GM12878 (cell line): ENCODE measurements around the gene CDC42EP3. TPM values are rescaled to one million over a fixed set of nuclear protein-coding genes. Genes with fewer than 3 reads are reported as not detected.

ENCODE experiments used
- ATAC-seq: fragments of 200-7000 bp; cut with Tn5 transposase; 3 replicates; pipeline ENCODE4 v1.9.1; 2020; ENCODE audit warnings: mild to moderate bottlenecking, moderate library complexity
- BruUV-seq: library from RNA; stranded (reverse); fragments of 400-500 nt; replicated peaks from 2 replicates; lab custom pipeline; 2021; lab: Mats Ljungman, UMichigan
- CTCF ChIA-PET: fragments of 300-600 bp; sonication (Branson Sonifier 250); formaldehyde crosslinking; extraction: SDS; loops from one replicate; lab custom pipeline; 2021; ENCODE audit warnings: inconsistent platforms; lab: Yijun Ruan, JAX
- POLR2A ChIA-PET: fragments of 350-600 bp; formaldehyde crosslinking; extraction: SDS; loops from one replicate; lab custom pipeline; 2021; ENCODE audit warnings: inconsistent platforms; lab: Charles Lee
- RAD21 ChIA-PET: fragments of 300-600 bp; sonication (Branson Sonifier 250); formaldehyde crosslinking; loops from one replicate; lab custom pipeline; 2023; ENCODE audit warnings: antibody characterized with exemption; ENCODE audit not compliant: unreplicated experiment; lab: Charles Lee
- SMC1A ChIA-PET: fragments of 300-600 bp; sonication (Branson Sonifier 250); formaldehyde crosslinking; loops from one replicate; lab custom pipeline; 2023; ENCODE audit not compliant: unreplicated experiment, uncharacterized antibody; lab: Charles Lee
- DNase-seq: peaks from one replicate; pipeline ENCODE4 v3.0.0-alpha.2; 2011; ENCODE audit warnings: low read depth, low spot score
- FAIRE-seq: peaks from 3 replicates; lab custom pipeline; 2011; peaks lifted over from hg19 to GRCh38; lab: Jason Lieb, UNC
- H2AFZ ChIP-seq: 2 replicates; pipeline ENCODE4 v1.6.0; 2011; ENCODE audit warnings: low read depth, low read length, control low read depth; ENCODE audit not compliant: control insufficient read depth
- H3K27ac ChIP-seq: 2 replicates; pipeline ENCODE4 v1.5.1; 2011; ENCODE audit warnings: control low read depth; ENCODE audit not compliant: control insufficient read depth, insufficient read depth
- H3K27me3 ChIP-seq, 2 experiments: replicated peaks in 1 of 2; 2 replicates each; pipeline versions ENCODE4 v1.6.0 to v1.6.1; 2011; ENCODE audit warnings: low read length in 1 of 2; ENCODE audit not compliant: control insufficient read depth in 2 of 2, insufficient read depth in 2 of 2
- H3K36me3 ChIP-seq, 2 experiments: 2 replicates each; pipeline ENCODE4 v1.5.1; 2011; ENCODE audit warnings: low read length in 1 of 2; ENCODE audit not compliant: control insufficient read depth in 2 of 2, insufficient read depth in 2 of 2
- H3K4me1 ChIP-seq: 2 replicates; pipeline ENCODE4 v1.6.1; 2011; ENCODE audit warnings: mild to moderate bottlenecking, low read length, moderate library complexity, mixed read lengths; ENCODE audit not compliant: control insufficient read depth, insufficient read depth
- H3K4me2 ChIP-seq: 2 replicates; pipeline ENCODE4 v1.6.0; 2011; ENCODE audit warnings: control low read depth; ENCODE audit not compliant: control insufficient read depth, insufficient read depth
- H3K4me3 ChIP-seq: fragments of 200-600 bp; sonication (generic); 2 replicates; pipeline ENCODE4 v1.5.1; 2016
- H3K79me2 ChIP-seq: 2 replicates; pipeline ENCODE4 v1.6.0; 2011; ENCODE audit warnings: low read length; ENCODE audit not compliant: control insufficient read depth, insufficient read depth
- H3K9ac ChIP-seq: 2 replicates; pipeline ENCODE4 v1.8.0; 2011; ENCODE audit warnings: low read length, control low read depth, mixed read lengths; ENCODE audit not compliant: control insufficient read depth, insufficient read depth
- H3K9me3 ChIP-seq: replicated peaks from 3 replicates; pipeline ENCODE4 v1.5.1; 2011; ENCODE audit warnings: mild to moderate bottlenecking, low read length; ENCODE audit not compliant: control insufficient read depth, insufficient read depth
- H4K20me1 ChIP-seq: 2 replicates; pipeline ENCODE4 v1.6.0; 2011; ENCODE audit not compliant: control insufficient read depth, insufficient read depth
- ASH2L ChIP-seq: fragments of 300-600, 200-600 bp; sonication (generic); IDR thresholded peaks from 2 replicates; pipeline ENCODE4 v1.6.1; 2017; ENCODE audit warnings: low read depth, mild to moderate bottlenecking, borderline replicate concordance
- BHLHE40 ChIP-seq, 2 experiments: fragments of 450-650 bp in 1 of 2; IDR thresholded peaks; 2 replicates each; pipeline ENCODE4 v1.6.1; 2011 to 2017; ENCODE audit warnings: low read depth in 2 of 2, borderline replicate concordance in 1 of 2, improper control_type of control experiment in 1 of 2, low read length in 1 of 2, mild to moderate bottlenecking in 1 of 2
- CHD1 ChIP-seq: IDR thresholded peaks from 2 replicates; pipeline ENCODE4 v1.6.1; 2012; ENCODE audit warnings: low read depth, low read length, improper control_type of control experiment
- IKZF2 ChIP-seq, 2 experiments: fragments of 450-650 bp; IDR thresholded peaks; 2 replicates each; pipeline ENCODE4 v1.6.1; 2017; ENCODE audit warnings: mild to moderate bottlenecking in 2 of 2, moderate library complexity in 2 of 2
- IRF3 ChIP-seq: fragments of 450-650 bp; IDR thresholded peaks from 2 replicates; pipeline ENCODE4 v1.6.1; 2014; ENCODE audit warnings: mild to moderate bottlenecking
- MEF2A ChIP-seq: IDR thresholded peaks from 2 replicates; pipeline ENCODE4 v1.6.1; 2011; ENCODE audit warnings: low read depth, mild to moderate bottlenecking, low read length, moderate library complexity; ENCODE audit not compliant: insufficient read depth
- MTA3 ChIP-seq: IDR thresholded peaks from 2 replicates; pipeline ENCODE4 v1.6.1; 2012; ENCODE audit warnings: low read length, inconsistent platforms, borderline replicate concordance
- MYB ChIP-seq: fragments of 150-350 bp; IDR thresholded peaks from 2 replicates; pipeline ENCODE4 v1.6.1; 2014; ENCODE audit warnings: mild to moderate bottlenecking, low read depth, low read length, borderline replicate concordance
- MYC ChIP-seq: IDR thresholded peaks from 2 replicates; pipeline ENCODE4 v1.6.1; 2011; ENCODE audit warnings: mild to moderate bottlenecking, low read length, moderate library complexity, inconsistent platforms; ENCODE audit not compliant: insufficient read depth, insufficient replicate concordance, insufficient read length, severe bottlenecking
- RAD21 ChIP-seq: IDR thresholded peaks from 2 replicates; pipeline ENCODE4 v1.6.1; 2011; ENCODE audit warnings: mild to moderate bottlenecking, low read depth, low read length, moderate library complexity; ENCODE audit not compliant: insufficient read depth
- SIN3A ChIP-seq: IDR thresholded peaks from 2 replicates; pipeline ENCODE4 v1.6.1; 2012; ENCODE audit warnings: low read depth, low read length, improper control_type of control experiment
- SMAD1 ChIP-seq: fragments of 450-650 bp; IDR thresholded peaks from 2 replicates; pipeline ENCODE4 v1.6.1; 2018; ENCODE audit warnings: mild to moderate bottlenecking, low read depth; ENCODE audit not compliant: partially characterized antibody
- YY1 ChIP-seq: IDR thresholded peaks from 2 replicates; pipeline ENCODE4 v1.6.1; 2011; ENCODE audit warnings: low read depth, mild to moderate bottlenecking, low read length
- WGBS: methylation state at CpG from one replicate; pipeline ENCODE4 v1.1.6; 2016; ENCODE audit warnings: low lambda C conversion rate; ENCODE audit not compliant: insufficient replicate concordance, insufficient coverage; ENCODE audit errors: missing lambda C conversion rate; 5-methylcytosine and 5-hydroxymethylcytosine counted together
- in situ Hi-C: fragments of 300-500 bp; cut with MboI; formaldehyde crosslinking; loops from 9 replicates; pipeline ENCODE4 v1.14.3; 2018; ENCODE audit warnings: mixed read lengths
- intact Hi-C: fragments of 100-400 bp; cut with micrococcal nuclease; formaldehyde crosslinking; loops from one replicate; pipeline ENCODE4 v1.14.2; 2022; ENCODE audit not compliant: unreplicated experiment
- polyA plus RNA-seq, 11 experiments: library from polyadenylated mRNA; depleted of rRNA in 4 of 11; unstranded in 6 of 11; stranded (reverse) in 5 of 11; fragments of >200 nt; fragmentation: Nextera tagmentation in 4 of 11; fragmentation: Illumina TruSeq in 1 of 11; extraction: Ambion mirVana in 4 of 11; extraction: Trizol in 1 of 11; gene quantifications; 1 replicate in 1 of 11; 2 replicates in 10 of 11; pipeline versions ENCODE4 v1.2.1 to v1.2.3, GENCODE V29; 2011 to 2016; ENCODE audit warnings: inconsistent platforms in 2 of 11, missing spikeins in 2 of 11, low read depth in 1 of 11
- total RNA-seq, 4 experiments: library from RNA; depleted of rRNA in 3 of 4; stranded (reverse); fragments of >200 nt in 3 of 4; fragmentation: Illumina TruSeq in 1 of 4; extraction: Trizol in 1 of 4; gene quantifications; 2 replicates each; pipeline versions ENCODE4 v1.2.1 to v1.2.3, GENCODE V29; 2013 to 2021
- TF ChIP-seq, protein P1 (sequence below): fragments of 450-650 bp; IDR thresholded peaks from 2 replicates; pipeline ENCODE4 v1.6.1; 2017; ENCODE audit warnings: mild to moderate bottlenecking, moderate library complexity
- TF ChIP-seq, protein P2 (sequence below): IDR thresholded peaks from 2 replicates; pipeline ENCODE4 v1.6.1; 2012; ENCODE audit warnings: low read depth, low read length, improper control_type of control experiment
- TF ChIP-seq, protein P3 (sequence below): IDR thresholded peaks from 2 replicates; pipeline ENCODE4 v1.6.1; 2011; ENCODE audit warnings: mild to moderate bottlenecking, low read depth, low read length, moderate library complexity; ENCODE audit not compliant: insufficient replicate concordance

Gene CDC42EP3
- total and polyA plus RNA-seq, 10 of the 15 experiments (the other 5 are each of a cell fraction or from before 2014, with no cell fraction given), result 11.8 to 86.9 (median 52.9) TPM

DNA sequence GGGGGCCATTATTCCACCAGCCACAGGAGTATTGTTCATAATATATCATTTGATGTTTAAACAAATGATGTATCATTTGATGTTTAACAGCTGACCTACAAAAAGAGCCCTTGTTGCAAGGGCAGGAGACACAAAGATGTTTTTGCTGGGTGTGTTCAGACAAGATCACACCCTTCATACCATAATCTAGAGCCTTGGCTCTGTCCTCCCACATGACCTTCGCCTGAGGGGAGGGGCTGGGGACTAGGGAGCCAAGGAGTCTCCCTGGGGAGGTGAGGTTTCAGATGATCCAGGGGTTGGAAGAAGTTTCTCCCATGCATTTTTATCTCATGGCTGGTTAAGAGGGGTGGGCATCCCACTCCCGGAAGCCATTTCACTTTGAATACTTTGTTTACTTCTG lies 33.5 kb downstream of the CDC42EP3 start:
- H3K27ac ChIP-seq, result no peak overlapping the region
- no peak overlapping the region for H2AFZ ChIP-seq
- no peaks in the 10 kb centered on the region for H4K20me1 ChIP-seq
- BruUV-seq, result no TSS peak
- H3K27me3 ChIP-seq, result no peaks in the 10 kb centered on the region
- H3K4me2 ChIP-seq, result no peak overlapping the region
- ATAC-seq (no peak), DNase-seq (no peak), FAIRE-seq (no peak)
- TF ChIP-seq MEF2A (no peak), SIN3A (no peak), IKZF2 (IDR thresholded peaks at IDR 0.05) (no peak), SMAD1 (no peak), CHD1 (no peak), BHLHE40 (IDR thresholded peaks at IDR 0.05; ENCODE audit: borderline replicate concordance in 1 of 2, low read depth in 2 of 2, low read length in 1 of 2) (no peak), ASH2L (no peak), YY1 (no peak), MYC (no peak), MTA3 (no peak), MYB (no peak), IRF3 (no peak), RAD21 (no peak)
- TF ChIP-seq, protein P1, sequence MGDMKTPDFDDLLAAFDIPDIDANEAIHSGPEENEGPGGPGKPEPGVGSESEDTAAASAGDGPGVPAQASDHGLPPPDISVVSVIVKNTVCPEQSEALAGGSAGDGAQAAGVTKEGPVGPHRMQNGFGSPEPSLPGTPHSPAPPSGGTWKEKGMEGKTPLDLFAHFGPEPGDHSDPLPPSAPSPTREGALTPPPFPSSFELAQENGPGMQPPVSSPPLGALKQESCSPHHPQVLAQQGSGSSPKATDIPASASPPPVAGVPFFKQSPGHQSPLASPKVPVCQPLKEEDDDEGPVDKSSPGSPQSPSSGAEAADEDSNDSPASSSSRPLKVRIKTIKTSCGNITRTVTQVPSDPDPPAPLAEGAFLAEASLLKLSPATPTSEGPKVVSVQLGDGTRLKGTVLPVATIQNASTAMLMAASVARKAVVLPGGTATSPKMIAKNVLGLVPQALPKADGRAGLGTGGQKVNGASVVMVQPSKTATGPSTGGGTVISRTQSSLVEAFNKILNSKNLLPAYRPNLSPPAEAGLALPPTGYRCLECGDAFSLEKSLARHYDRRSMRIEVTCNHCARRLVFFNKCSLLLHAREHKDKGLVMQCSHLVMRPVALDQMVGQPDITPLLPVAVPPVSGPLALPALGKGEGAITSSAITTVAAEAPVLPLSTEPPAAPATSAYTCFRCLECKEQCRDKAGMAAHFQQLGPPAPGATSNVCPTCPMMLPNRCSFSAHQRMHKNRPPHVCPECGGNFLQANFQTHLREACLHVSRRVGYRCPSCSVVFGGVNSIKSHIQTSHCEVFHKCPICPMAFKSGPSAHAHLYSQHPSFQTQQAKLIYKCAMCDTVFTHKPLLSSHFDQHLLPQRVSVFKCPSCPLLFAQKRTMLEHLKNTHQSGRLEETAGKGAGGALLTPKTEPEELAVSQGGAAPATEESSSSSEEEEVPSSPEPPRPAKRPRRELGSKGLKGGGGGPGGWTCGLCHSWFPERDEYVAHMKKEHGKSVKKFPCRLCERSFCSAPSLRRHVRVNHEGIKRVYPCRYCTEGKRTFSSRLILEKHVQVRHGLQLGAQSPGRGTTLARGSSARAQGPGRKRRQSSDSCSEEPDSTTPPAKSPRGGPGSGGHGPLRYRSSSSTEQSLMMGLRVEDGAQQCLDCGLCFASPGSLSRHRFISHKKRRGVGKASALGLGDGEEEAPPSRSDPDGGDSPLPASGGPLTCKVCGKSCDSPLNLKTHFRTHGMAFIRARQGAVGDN, result no peak
- TF ChIP-seq, protein P2, sequence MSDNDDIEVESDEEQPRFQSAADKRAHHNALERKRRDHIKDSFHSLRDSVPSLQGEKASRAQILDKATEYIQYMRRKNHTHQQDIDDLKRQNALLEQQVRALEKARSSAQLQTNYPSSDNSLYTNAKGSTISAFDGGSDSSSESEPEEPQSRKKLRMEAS, result no peak
- TF ChIP-seq, protein P3, sequence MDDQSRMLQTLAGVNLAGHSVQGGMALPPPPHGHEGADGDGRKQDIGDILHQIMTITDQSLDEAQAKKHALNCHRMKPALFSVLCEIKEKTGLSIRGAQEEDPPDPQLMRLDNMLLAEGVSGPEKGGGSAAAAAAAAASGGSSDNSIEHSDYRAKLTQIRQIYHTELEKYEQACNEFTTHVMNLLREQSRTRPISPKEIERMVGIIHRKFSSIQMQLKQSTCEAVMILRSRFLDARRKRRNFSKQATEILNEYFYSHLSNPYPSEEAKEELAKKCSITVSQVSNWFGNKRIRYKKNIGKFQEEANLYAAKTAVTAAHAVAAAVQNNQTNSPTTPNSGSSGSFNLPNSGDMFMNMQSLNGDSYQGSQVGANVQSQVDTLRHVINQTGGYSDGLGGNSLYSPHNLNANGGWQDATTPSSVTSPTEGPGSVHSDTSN, result no peak
- POLR2A ChIA-PET, result interaction anchor here (2.1 to 6.2 kb wide), 2 partner anchors 10 to 16 kb away, joined by 6 to 62 read pairs; no protein-coding TSS in a partner anchor
- H3K4me1 ChIP-seq, result peaks cover 23% of the 10 kb centered on the region
- no peaks in the 10 kb centered on the region; the same call in 2 of the 3 replicates for H3K9me3 ChIP-seq
- in situ Hi-C loops (no loop called here), intact Hi-C loops (loop anchor here (5.0 kb wide), 2 partner anchors 194 to 226 kb away; no protein-coding TSS in a partner anchor)
- SMC1A ChIA-PET, result interaction anchor here (1.0 to 7.5 kb wide), 4 partner anchors 11 to 239 kb away, joined by 3 to 118 read pairs (median 10); no protein-coding TSS in a partner anchor
- H3K79me2 ChIP-seq, result peaks cover 35% of the 10 kb centered on the region
- 75% methylated on average over 2 of the region's 2 CpGs for WGBS
- CTCF ChIA-PET, result interaction anchor here (1.2 to 3.0 kb wide), 4 partner anchors 13 to 223 kb away, joined by 3 to 14 read pairs (median 3); no protein-coding TSS in a partner anchor
- no peak overlapping the region for H3K4me3 ChIP-seq
- peaks cover 0 to 15% of the 10 kb centered on the region in 2 experiments; a peak in 3 of 4 replicates for H3K36me3 ChIP-seq
- RAD21 ChIA-PET, result interaction anchor here (2.6 kb wide), 1 partner anchor 32 kb away, joined by 8 read pairs; the partner anchor contains the start of gene CDC42EP3
- H3K9ac ChIP-seq, result no peak overlapping the region
